GM18499 (cell line): ENCODE results near the gene JKAMP.

Experiments
- ATAC-seq: cut with Tn5 transposase; IDR thresholded peaks from one replicate; pipeline ENCODE4 v1.9.1; 2021; ENCODE audit warnings: moderate number of reproducible peaks; ENCODE audit not compliant: insufficient read depth, unreplicated experiment

The JKAMP gene

DNA sequence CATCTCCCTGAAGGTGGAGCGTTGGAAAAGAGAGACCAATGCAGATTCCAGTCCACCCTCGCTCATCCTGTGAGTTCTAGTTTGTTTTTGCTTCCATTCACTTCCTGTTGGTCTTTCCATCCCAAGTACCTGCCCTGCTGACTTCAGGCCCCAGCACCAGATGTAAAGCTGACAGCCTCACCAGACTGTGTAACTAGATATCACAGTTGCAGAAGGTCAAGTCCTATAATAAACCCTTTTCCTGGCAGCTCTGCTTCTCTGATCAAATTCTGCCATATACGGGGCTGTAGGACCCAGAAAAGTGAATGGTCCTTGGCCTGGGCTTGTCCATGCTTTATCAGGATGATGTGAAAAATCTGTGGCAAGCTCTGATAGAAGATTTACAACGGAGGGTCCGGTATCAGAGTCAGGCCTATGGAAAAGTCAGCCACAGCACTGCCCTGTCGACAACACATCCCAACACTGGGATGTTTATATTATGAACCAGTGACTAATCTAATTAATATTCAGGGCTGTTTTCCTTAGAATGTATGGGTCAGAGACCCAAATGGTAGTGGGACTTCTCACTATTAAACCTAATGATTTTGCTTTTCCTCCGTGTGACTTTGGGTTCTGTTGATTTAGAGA is 50.2 kb downstream of the JKAMP start:
- no peak for ATAC-seq

DNA sequence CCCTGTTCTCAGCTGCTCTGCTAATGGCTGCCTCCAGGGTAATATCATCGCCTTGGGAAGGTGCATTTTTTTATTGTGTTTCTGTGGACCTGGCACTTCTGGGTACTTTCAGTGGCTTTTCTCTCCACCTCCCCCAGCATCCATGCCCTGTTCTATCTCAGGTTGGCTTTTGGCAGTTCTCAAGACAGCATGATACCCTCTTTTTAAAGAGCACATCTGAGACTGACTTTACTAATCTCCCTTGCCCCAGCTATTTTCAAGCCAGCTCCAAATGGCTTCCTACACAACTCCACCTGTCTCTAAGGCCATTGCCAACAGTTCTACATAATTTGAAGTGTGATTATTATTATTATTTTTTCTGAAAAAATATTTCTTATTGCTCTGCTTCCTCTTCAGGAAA is 53.2 kb downstream of the JKAMP start:
- ATAC-seq, result no peak

DNA sequence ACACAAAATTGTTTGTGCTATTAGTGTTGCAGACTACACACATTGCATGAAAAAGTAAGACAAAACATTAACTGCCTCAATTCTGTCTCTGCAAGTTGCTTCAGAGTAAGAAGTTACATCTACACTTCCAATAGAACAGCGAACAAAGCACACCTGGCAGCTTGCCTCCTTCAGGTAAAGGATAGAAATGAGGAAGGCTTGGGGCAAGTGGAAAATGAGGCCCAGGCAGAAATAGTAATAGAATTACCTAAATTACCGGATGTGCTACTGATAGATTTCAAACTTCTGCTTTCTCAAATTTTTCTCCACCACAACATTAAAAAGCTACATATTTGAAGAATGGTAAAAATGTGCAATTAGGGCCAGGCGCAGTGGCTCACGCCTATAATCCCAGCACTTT is 54.6 kb downstream of the JKAMP start:
- ATAC-seq, result no peak

DNA sequence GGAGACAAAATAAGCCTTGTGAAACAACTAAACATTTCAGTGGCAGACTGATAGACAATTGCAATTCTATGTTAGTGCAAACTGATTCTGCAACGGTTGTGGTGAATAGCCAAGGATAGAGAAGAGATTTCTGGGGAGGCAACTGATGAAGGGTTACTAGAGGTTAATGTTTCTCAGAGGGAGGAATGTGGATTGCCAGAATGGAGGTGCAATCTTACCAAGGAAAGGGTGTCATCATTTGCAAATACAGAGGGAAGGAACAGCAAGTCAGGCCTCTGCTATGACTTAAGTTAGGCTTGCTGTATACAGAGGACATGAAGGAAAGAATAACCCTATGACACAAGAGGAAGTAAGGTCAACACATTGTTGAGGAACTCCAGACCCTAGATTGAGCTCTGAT is 56.5 kb downstream of the JKAMP start:
- ATAC-seq, result no peak

DNA sequence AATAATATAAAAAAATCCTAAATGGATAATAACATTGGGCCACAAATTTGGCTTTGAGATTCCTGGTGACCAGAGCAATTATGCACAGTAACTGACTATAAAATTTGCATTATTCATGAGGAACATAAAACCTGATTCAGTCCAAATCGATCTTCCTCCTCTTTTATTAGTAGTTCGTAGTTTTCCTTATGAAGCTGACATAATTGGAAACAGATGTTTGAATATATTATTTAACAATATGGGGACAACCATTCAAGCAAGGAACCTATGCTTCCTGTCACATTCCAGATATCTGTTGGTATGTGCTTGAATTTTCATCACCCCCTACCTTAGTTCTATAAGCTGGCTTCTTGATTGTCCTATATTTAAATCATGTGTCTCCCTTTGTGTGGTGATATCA is 57.4 kb downstream of the JKAMP start:
- ATAC-seq, result no peak

DNA sequence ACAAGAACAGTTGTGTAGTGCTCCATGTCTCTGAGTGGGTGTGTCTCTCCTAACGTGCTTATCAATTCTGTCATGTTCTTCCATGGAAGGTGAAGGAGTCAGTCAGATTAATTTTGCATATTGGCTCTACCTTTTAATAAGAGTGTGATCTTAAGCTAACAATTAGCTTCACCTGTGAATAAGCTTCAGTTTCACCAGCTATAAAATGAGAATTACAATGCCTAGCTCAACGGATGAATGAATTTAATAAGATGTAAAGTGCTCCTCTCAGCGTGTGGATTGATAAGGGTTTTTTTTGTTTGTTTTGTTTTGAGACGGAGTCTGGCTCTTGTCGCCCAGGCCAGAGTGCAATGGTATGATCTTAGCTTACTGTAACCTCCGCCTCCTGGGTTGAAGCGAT is 59.6 kb downstream of the JKAMP start:
- no peak for ATAC-seq

DNA sequence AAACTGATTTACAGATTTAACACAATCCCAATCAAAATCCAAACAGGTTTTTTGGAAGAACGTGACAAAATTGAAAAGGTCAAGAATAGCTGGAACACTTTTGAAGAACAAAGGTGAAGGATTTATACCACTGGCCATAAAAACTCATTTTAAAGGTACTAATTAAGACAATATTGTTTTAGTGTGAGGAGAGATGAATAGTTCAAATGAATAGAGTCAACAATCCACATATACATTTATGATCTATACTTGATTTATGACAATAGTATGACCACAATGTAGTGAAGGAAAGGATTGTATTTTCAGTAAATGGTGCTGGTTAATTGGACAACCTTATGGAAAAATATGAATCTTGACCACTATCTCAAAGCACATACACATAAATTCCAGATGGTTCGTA is 63.0 kb downstream of the JKAMP start:
- no peak for ATAC-seq
